Stimulated activated CD8-positive, alpha-beta memory T cell treated with anti-CD3 and anti-CD28 coated beads, Interleukin-7, amount 100 ng/mL, for 24 hours (primary cell): ENCODE measurements around the gene DNAJB5.

Source experiments
- DNase-seq: peaks from one replicate; pipeline ENCODE4 v3.0.0-alpha.2; 2020; ENCODE audit warnings: low read depth

The DNAJB5 gene

GRCh38 chr9:34984049-34984448, 5.5 kb upstream of the DNAJB5 start:
- DNase-seq = no peak

GRCh38 chr9:34985311-34985899, 4.1 kb upstream of the DNAJB5 start:
- DNase-seq = no peak

GRCh38 chr9:34986540-34987047, 3.0 kb upstream of the DNAJB5 start:
- DNase-seq = no peak

GRCh38 chr9:34987160-34987901, 2.2 kb upstream of the DNAJB5 start:
- DNase-seq = no peak

GRCh38 chr9:34988218-34989002, 1.1 kb upstream of the DNAJB5 start:
- DNase-seq = no peak

- DNase-seq = no peak
Observed at GRCh38 chr9:34989946-34990635, 546 bp downstream of the DNAJB5 start.

GRCh38 chr9:34990908-34991606, 1.5 kb downstream of the DNAJB5 start:
- DNase-seq = no peak

GRCh38 chr9:34991607-34992375, 2.2 kb downstream of the DNAJB5 start:
- no peak for DNase-seq

- DNase-seq = no peak
Observed at GRCh38 chr9:34992376-34992951, 2.9 kb downstream of the DNAJB5 start.

GRCh38 chr9:34993502-34994259, 4.1 kb downstream of the DNAJB5 start:
- DNase-seq = no peak

- no peak for DNase-seq
Observed at GRCh38 chr9:34994260-34994899, 4.8 kb downstream of the DNAJB5 start.

- DNase-seq = no peak
Observed at GRCh38 chr9:34994900-34995669, 5.5 kb downstream of the DNAJB5 start.

- no peak for DNase-seq
Observed at GRCh38 chr9:34995670-34996060, 6.1 kb downstream of the DNAJB5 start.

GRCh38 chr9:34996181-34996904, 6.8 kb downstream of the DNAJB5 start:
- DNase-seq = no peak

GRCh38 chr9:34996905-34997279, 7.3 kb downstream of the DNAJB5 start:
- DNase-seq = no peak

- no peak for DNase-seq
Observed at GRCh38 chr9:34997379-34997781, 7.8 kb downstream of the DNAJB5 start.

GRCh38 chr9:34998266-34998665, 8.7 kb downstream of the DNAJB5 start:
- DNase-seq = no peak

GRCh38 chr9:34999576-34999975, 10.0 kb downstream of the DNAJB5 start:
- no peak for DNase-seq
